Esophagus squamous epithelium (tissue), 5 donors: Measurements from ENCODE around the gene GNG12. TPM values are rescaled to one million over a fixed set of nuclear protein-coding genes. Genes with fewer than 3 reads are reported as not detected.

Experiments used
- DNase-seq: peaks from one replicate; lab custom pipeline; 2025; lab: John Stamatoyannopoulos, UW
- H3K27ac ChIP-seq, 4 donors: fragments of 200-600 bp; sonication (generic); one replicate each; pipeline ENCODE4 v1.5.1; 2016 to 2019; ENCODE audit warnings: mild to moderate bottlenecking in 1 of 4
- H3K27me3 ChIP-seq, 4 donors: fragments of 200-600 bp; sonication (generic); 1 replicate in 3 of 4; 2 replicates in 1 of 4; pipeline versions ENCODE4 v1.5.1 to v1.6.0; 2017 to 2021; ENCODE audit warnings: antibody characterized with exemption in 1 of 4
- H3K36me3 ChIP-seq, 3 donors: fragments of 200-600 bp; sonication (generic); one replicate each; pipeline ENCODE4 v1.5.1; 2016 to 2019
- H3K4me1 ChIP-seq, 3 donors: fragments of 200-600 bp; sonication (generic); one replicate each; pipeline ENCODE4 v1.5.1; 2017 to 2019
- H3K4me3 ChIP-seq, 4 donors: fragments of 200-600 bp; sonication (generic); 1 replicate in 3 of 4; 2 replicates in 1 of 4; pipeline ENCODE4 v1.5.1; 2016 to 2019; ENCODE audit warnings: mild to moderate bottlenecking in 2 of 4, moderate library complexity in 1 of 4
- H3K9me3 ChIP-seq, 3 donors: fragments of 200-600 bp; sonication (generic); one replicate each; pipeline ENCODE4 v1.5.1; 2016 to 2019
- CTCF ChIP-seq, 6 experiments: fragments of 450-650 bp in 4 of 6; fragments of 200-600 bp in 2 of 6; sonication (generic) in 2 of 6; IDR thresholded peaks; one replicate each; pipeline ENCODE4 v1.5.1; 2016 to 2019; ENCODE audit warnings: antibody characterized with exemption in 6 of 6, mild to moderate bottlenecking in 4 of 6, moderate library complexity in 4 of 6
- POLR2A ChIP-seq, 4 donors: fragments of 450-650 bp; IDR thresholded peaks; one replicate each; pipeline ENCODE4 v1.6.1; 2017; ENCODE audit warnings: antibody characterized with exemption in 4 of 4, mild to moderate bottlenecking in 4 of 4, moderate library complexity in 3 of 4
- WGBS, 2 donors: methylation state at CpG; one replicate each; pipeline ENCODE4 v1.1.5; 2018; 5-methylcytosine and 5-hydroxymethylcytosine counted together
- intact Hi-C: fragments of 100-400 bp; cut with DNase I; formaldehyde crosslinking; loops from one replicate; pipeline ENCODE4 v1.15.0; 2022
- total RNA-seq, 4 donors: library from RNA; depleted of rRNA; stranded (reverse); fragments of >200 nt; gene quantifications; one replicate each; pipeline ENCODE4 v1.1.0, GENCODE V29; 2016
- donor health status: DM: yes; HTN: yes; CAD: no.

GNG12 gene
- total RNA-seq, 4 donors from 2014 or later = 65.4 to 104 (median 89.9) TPM

- no peak overlapping the region for H3K4me3 ChIP-seq
- intact Hi-C loops = no loop called here
- no peak overlapping the region for H3K27ac ChIP-seq
- no peak for DNase-seq
- WGBS, 2 donors = 92 to 94% methylated on average over 2 of the region's 2 CpGs
- H3K9me3 ChIP-seq = no peaks in the 10 kb centered on the region
- TF ChIP-seq POLR2A (IDR thresholded peaks at IDR 0.05) (no peak), CTCF (IDR thresholded peaks at IDR 0.05) (no peak)
- no peaks in the 10 kb centered on the region for H3K27me3 ChIP-seq
- peaks cover 0 to 16% (median 0%) of the 10 kb centered on the region in 3 donors for H3K36me3 ChIP-seq
- peaks cover 7 to 51% (median 18%) of the 10 kb centered on the region in 3 donors for H3K4me1 ChIP-seq
These were observed 103.4 kb downstream of the GNG12 start for GRCh38 chr1:67729872-67730271.

- H3K27ac ChIP-seq = peak overlapping the region; percentile 40 to 78 (median 68)
- DNase-seq = no peak
- H3K36me3 ChIP-seq = peaks cover 0 to 12% (median 0%) of the 10 kb centered on the region in 3 donors
- TF ChIP-seq CTCF (IDR thresholded peaks at IDR 0.05) = no peak
- TF ChIP-seq POLR2A (IDR thresholded peaks at IDR 0.05) = no peak
- no peaks in the 10 kb centered on the region for H3K9me3 ChIP-seq
- intact Hi-C loops = no loop called here
- peaks cover 22 to 53% (median 42%) of the 10 kb centered on the region in 3 donors for H3K4me1 ChIP-seq
- no peak overlapping the region for H3K4me3 ChIP-seq
- no peaks in the 10 kb centered on the region for H3K27me3 ChIP-seq
These were observed 107.0 kb downstream of the GNG12 start for GRCh38 chr1:67726224-67726623.

- TF ChIP-seq POLR2A (IDR thresholded peaks at IDR 0.05) (no peak), CTCF (IDR thresholded peaks at IDR 0.05) (no peak)
- WGBS, 2 donors = 13 to 33% methylated on average over 3 of the region's 3 CpGs
- no peak for DNase-seq
- no peak overlapping the region for H3K4me3 ChIP-seq
- intact Hi-C loops = no loop called here
- H3K4me1 ChIP-seq = peaks cover 22 to 57% (median 45%) of the 10 kb centered on the region in 3 donors
- H3K27ac ChIP-seq = peak overlapping the region; percentile 57 to 78 (median 72)
- no peaks in the 10 kb centered on the region for H3K9me3 ChIP-seq
- H3K36me3 ChIP-seq = peaks cover 0 to 12% (median 0%) of the 10 kb centered on the region in 3 donors
- H3K27me3 ChIP-seq = no peaks in the 10 kb centered on the region
These were observed 108.2 kb downstream of the GNG12 start for GRCh38 chr1:67724928-67725560.

- H3K4me3 ChIP-seq = no peak overlapping the region
- peaks cover 22 to 62% (median 45%) of the 10 kb centered on the region in 3 donors for H3K4me1 ChIP-seq
- peaks cover 0 to 7% (median 0%) of the 10 kb centered on the region in 3 donors for H3K36me3 ChIP-seq
- 9 to 11% methylated on average over 2 of the region's 2 CpGs for WGBS, 2 donors
- no peak for DNase-seq
- TF ChIP-seq POLR2A (IDR thresholded peaks at IDR 0.05) (peak in 1 of 4 donors; percentile 23), CTCF (IDR thresholded peaks at IDR 0.05) (no peak)
- H3K27ac ChIP-seq = peak overlapping the region; percentile 43 to 78 (median 74)
- intact Hi-C loops = no loop called here
- H3K27me3 ChIP-seq = no peaks in the 10 kb centered on the region
- no peaks in the 10 kb centered on the region for H3K9me3 ChIP-seq
These were observed 109.6 kb downstream of the GNG12 start for GRCh38 chr1:67723620-67724019.

- Histone ChIP-seq H3K4me3 (no peak overlapping the region), H3K36me3 (peaks cover 0 to 2% (median 0%) of the 10 kb centered on the region in 3 donors), H3K9me3 (no peaks in the 10 kb centered on the region), H3K27me3 (no peaks in the 10 kb centered on the region), H3K4me1 (peaks cover 22 to 63% (median 45%) of the 10 kb centered on the region in 3 donors), H3K27ac (peak overlapping the region; percentile 43 to 78 (median 74))
- WGBS, 2 donors = 77% methylated on average over 1 of the region's 1 CpG
- no peak for DNase-seq
- intact Hi-C loops = no loop called here
- TF ChIP-seq CTCF (IDR thresholded peaks at IDR 0.05) = no peak
- no peak for TF ChIP-seq POLR2A (IDR thresholded peaks at IDR 0.05)
These were observed 110.1 kb downstream of the GNG12 start for GRCh38 chr1:67723126-67723525.
